Kidney glomerular epithelial cell (primary cell): ENCODE results near the gene KLHDC8A.
"Not testable (repeated sequence)": the region's sequence is repeated elsewhere in the genome, so short reads cannot be mapped to it uniquely, and the experiment has no call there.

Source experiments
- DNase-seq: peaks from one replicate; lab custom pipeline; 2025; lab: John Stamatoyannopoulos, UW

The KLHDC8A gene

GRCh38 chr1:205371871-205372660, 15.3 kb upstream of the KLHDC8A start:
- peak; percentile 69 for DNase-seq

GRCh38 chr1:205370780-205371179, 14.1 kb upstream of the KLHDC8A start:
- DNase-seq, result no peak

- DNase-seq, result peak; percentile 19
Measured at GRCh38 chr1:205369701-205370123, 13.0 kb upstream of the KLHDC8A start.

GRCh38 chr1:205368478-205368877, 11.8 kb upstream of the KLHDC8A start:
- DNase-seq, result no peak

GRCh38 chr1:205365945-205366463, 9.3 kb upstream of the KLHDC8A start:
- DNase-seq, result no peak

- not testable (repeated sequence) for DNase-seq
Measured at GRCh38 chr1:205365086-205365485, 8.4 kb upstream of the KLHDC8A start.

- no peak for DNase-seq
Measured at GRCh38 chr1:205360891-205361290, 4.2 kb upstream of the KLHDC8A start.

- DNase-seq, result no peak
Measured at GRCh38 chr1:205359771-205360565, 3.2 kb upstream of the KLHDC8A start.

GRCh38 chr1:205358579-205358978, 1.9 kb upstream of the KLHDC8A start:
- no peak for DNase-seq

GRCh38 chr1:205357567-205357966, 845 bp upstream of the KLHDC8A start:
- DNase-seq, result no peak

- no peak for DNase-seq
Measured at GRCh38 chr1:205355075-205355453, 1.7 kb downstream of the KLHDC8A start.

- peak; percentile 32 for DNase-seq
Measured at GRCh38 chr1:205354259-205355074, 2.3 kb downstream of the KLHDC8A start.

- DNase-seq, result no peak
Measured at GRCh38 chr1:205353612-205354011, 3.1 kb downstream of the KLHDC8A start.

- DNase-seq, result no peak
Measured at GRCh38 chr1:205353191-205353590, 3.5 kb downstream of the KLHDC8A start.

- DNase-seq, result no peak
Measured at GRCh38 chr1:205351984-205352713, 4.6 kb downstream of the KLHDC8A start.

- DNase-seq, result no peak
Measured at GRCh38 chr1:205350691-205351141, 6.0 kb downstream of the KLHDC8A start.

GRCh38 chr1:205350124-205350523, 6.6 kb downstream of the KLHDC8A start:
- DNase-seq, result no peak

GRCh38 chr1:205348554-205349487, 7.9 kb downstream of the KLHDC8A start:
- DNase-seq, result peak; percentile 52

- DNase-seq, result peak; percentile 80
Measured at GRCh38 chr1:205346956-205347574, 9.7 kb downstream of the KLHDC8A start.

- DNase-seq, result no peak
Measured at GRCh38 chr1:205345761-205346160, 11.0 kb downstream of the KLHDC8A start.
